AG09309 (cell line): ENCODE results near the gene VEZF1.
"Not testable (repeated sequence)": the region's sequence is repeated elsewhere in the genome, so short reads cannot be mapped to it uniquely, and the experiment has no call there.

Source experiments
- DNase-seq: peaks from one replicate; pipeline ENCODE4 v3.0.0-alpha.2; 2010; ENCODE audit warnings: low read depth
- H3K4me3 ChIP-seq: 2 replicates; pipeline ENCODE4 v1.5.1; 2011; ENCODE audit warnings: mild to moderate bottlenecking, low read depth, low read length, moderate library complexity; ENCODE audit not compliant: control insufficient read depth
- CTCF ChIP-seq: IDR thresholded peaks from 2 replicates; pipeline ENCODE4 v1.5.1; 2011; ENCODE audit warnings: mild to moderate bottlenecking, low read depth, low read length, inconsistent platforms; ENCODE audit not compliant: insufficient read depth, control insufficient read depth; ENCODE audit errors: missing control alignments

VEZF1 gene

DNA sequence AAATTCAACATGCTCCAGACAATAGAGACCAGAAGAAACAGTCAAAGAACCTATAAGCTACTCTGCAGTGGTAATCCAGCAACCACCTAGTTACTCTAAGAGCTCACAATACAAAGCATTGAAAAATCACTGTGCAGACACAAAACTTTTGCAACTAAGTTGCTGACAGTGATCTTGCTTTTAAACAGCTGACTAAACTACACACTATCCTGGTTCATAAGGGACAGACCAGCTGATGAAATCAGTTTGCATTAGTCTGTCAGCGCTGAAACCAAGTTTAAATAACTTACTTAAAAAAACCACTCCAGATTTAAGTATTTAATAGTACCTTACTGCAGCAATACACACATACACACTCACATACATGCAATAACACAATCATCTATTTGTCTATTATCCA is 4.6 kb downstream of the VEZF1 start:
- no peak overlapping the region for H3K4me3 ChIP-seq
- no peak for TF ChIP-seq CTCF
- DNase-seq, result no peak

- H3K4me3 ChIP-seq, result no peak overlapping the region
- DNase-seq, result no peak
- TF ChIP-seq CTCF, result no peak
Measured at GRCh38 chr17:57982452-57983170, 5.4 kb downstream of the VEZF1 start.

GRCh38 chr17:57980522-57980921 is 7.5 kb downstream of the VEZF1 start:
- DNase-seq, result no peak
- H3K4me3 ChIP-seq, result no peak overlapping the region
- TF ChIP-seq CTCF, result no peak

GRCh38 chr17:57979076-57979475 is 9.0 kb downstream of the VEZF1 start:
- no peak for TF ChIP-seq CTCF
- no peak for DNase-seq
- no peak overlapping the region for H3K4me3 ChIP-seq

DNA sequence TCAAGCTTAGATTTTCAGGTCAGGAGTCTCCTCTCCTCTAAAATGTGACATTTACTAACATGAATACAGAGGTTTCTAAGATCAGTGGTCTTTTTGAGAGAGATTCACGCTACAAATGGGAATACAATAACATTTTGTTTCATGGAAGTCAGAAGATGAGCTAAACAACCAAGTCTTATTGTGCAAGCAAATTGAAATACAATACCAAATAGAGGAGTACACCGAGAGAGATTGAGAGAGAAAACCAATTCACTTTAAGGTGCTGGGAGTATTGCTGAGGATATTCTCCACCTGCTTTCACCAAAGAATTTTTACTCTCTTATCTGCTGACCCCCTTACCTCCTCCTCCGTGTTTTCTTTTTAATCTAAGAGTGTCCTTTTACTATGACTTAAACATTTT is 11.5 kb downstream of the VEZF1 start:
- no peak for TF ChIP-seq CTCF
- no peak overlapping the region for H3K4me3 ChIP-seq
- DNase-seq, result no peak

GRCh38 chr17:57975044-57975443 is 13.0 kb downstream of the VEZF1 start:
- no peak overlapping the region for H3K4me3 ChIP-seq
- DNase-seq, result no peak
- TF ChIP-seq CTCF, result no peak

- not testable (repeated sequence) for H3K4me3 ChIP-seq, DNase-seq
Measured at GRCh38 chr17:57974053-57974824, 13.8 kb downstream of the VEZF1 start.
